ENCODE results near the gene CEACAM3.
"Not testable (repeated sequence)": the region's sequence is repeated elsewhere in the genome, so short reads cannot be mapped to it uniquely, and the experiment has no call there.

CEACAM3 gene

DNA sequence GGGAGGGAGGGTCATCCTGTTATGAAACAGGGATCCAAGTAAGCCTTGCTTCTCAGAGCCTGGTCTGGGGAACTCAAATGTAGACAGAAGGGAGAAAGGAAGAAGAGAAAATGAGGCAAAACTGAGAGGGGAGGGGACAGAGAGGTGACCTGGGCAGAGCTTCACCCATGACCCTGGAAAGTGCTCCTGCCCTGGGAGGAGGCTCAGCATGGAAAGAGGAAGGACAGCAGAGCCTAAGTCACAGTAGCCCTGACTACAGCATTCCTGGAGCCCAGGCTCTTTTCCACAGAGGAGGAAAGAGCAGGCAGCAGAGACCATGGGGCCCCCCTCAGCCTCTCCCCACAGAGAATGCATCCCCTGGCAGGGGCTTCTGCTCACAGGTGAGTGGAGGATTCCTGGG lies at the start of gene CEACAM3:
CEACAM3 (plus strand) TSS at position 226 of the 400 bp plus-strand sequence; CDS start at position 317, 91 bp downstream.
- no peak for TF ChIP-seq JUND (IDR thresholded peaks at IDR 0.05; ENCODE audit: low read depth)
- in situ Hi-C loops (cut with HindIII; ENCODE audit: low pct_unique_long_range_greater_than_20kb, low sequenced_read_pairs): no loop called here
- DNase-seq (ENCODE audit: low read depth in 1 of 2, low spot score in 1 of 2): no peak

DNA sequence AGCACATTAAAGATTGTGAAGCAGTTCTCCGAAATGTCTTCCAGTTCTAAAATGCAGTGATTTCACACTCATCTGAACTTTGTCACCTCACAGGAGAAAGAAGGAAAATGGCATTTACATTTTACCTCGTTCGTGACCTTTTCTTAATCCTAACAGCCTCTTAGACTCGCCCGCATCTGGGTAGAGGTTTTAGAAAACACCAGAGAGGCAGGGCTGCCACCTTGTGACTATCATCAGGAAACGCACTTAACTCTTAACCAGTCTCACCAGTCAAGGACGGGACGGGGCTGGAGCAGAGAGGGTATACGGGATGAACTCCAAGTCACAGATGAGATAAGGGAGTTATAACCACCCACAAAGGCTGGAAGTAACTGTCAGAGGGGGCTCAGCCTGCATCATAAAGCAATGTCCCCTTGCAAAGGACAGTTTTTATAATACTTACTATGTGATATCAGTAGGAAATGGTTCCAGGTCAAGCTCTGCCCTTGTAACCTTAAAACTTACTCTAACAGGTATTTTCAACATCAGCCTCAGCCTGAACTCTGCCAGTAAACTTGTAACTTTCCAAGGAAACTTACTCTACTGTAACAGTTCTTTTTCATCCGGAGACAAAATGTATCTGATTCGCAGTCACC lies 49.7 kb upstream of the CEACAM3 start:
- in situ Hi-C loops (cut with HindIII; ENCODE audit: low pct_unique_long_range_greater_than_20kb, low sequenced_read_pairs): no loop called here
- TF ChIP-seq JUND (IDR thresholded peaks at IDR 0.05; ENCODE audit: low read depth): no peak
- peak; percentile 11 to 75 for DNase-seq (ENCODE audit: low read depth in 1 of 2, low spot score in 1 of 2)

DNA sequence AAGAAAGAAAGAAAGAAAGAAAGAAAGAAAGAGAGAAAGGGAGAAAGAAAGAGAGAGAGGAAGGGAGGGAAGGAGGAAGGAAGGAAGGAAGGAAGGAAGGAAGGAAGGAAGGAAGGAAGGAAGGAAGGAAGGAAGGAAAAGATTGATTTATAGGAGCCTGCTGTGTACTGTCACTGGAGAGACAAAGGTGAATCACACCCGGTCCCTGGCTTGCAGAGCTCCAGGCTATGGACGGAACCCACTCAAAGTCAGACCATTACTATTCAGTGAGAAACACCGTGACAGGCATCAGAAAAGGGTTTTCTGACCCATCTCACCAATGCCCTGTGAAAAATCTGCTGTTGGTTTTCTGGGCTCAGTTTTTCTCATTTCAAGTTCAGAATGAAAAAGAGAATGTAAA lies 48.4 kb upstream of the CEACAM3 start:
- DNase-seq (ENCODE audit: low read depth in 1 of 2, low spot score in 1 of 2): no peak
- in situ Hi-C loops (cut with HindIII; ENCODE audit: low pct_unique_long_range_greater_than_20kb, low sequenced_read_pairs): no loop called here
- TF ChIP-seq JUND (IDR thresholded peaks at IDR 0.05; ENCODE audit: low read depth): no peak

DNA sequence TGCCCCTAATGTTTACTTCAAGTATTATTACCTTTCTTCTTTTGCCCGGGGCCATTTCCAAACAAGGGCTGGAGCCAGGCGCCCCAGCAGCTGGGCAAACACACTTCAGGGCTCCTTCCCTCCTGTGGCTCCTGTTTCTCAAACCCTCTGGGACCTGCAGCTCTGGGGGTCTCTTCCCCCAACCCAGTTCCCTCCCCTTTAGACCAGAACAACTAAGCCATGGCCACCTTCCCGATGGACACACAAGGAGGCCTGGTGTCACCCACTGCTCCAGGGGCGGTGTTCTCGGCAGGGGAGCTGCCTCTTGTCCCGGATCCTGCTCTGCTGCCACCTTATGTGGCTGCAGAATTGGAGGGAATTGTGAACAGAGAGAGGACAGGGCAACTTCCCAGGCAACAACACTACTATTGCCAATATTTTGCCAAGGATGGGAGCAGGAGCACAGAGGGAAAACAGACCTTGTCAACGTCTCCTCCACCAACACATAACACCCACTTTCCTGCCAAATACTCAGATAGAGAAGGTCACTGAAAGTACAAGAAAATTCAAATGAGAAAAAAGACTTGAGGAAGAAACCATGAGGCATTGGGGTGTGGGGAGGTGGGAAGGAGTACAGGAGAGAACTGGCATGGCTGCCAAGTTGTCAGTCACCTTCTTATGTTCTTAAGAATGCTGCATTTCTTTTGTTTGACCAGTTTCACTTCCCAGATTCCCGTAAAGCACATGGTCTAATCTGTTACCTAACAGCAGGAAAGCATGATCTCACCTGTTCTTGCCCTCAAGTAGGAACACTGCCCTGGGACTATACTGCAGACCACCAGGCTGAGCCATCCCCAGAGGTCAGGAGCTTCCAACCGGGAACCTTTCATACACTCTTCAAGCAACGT lies 45.9 kb upstream of the CEACAM3 start:
- in situ Hi-C loops (cut with HindIII; ENCODE audit: low pct_unique_long_range_greater_than_20kb, low sequenced_read_pairs): not testable (repeated sequence)

DNA sequence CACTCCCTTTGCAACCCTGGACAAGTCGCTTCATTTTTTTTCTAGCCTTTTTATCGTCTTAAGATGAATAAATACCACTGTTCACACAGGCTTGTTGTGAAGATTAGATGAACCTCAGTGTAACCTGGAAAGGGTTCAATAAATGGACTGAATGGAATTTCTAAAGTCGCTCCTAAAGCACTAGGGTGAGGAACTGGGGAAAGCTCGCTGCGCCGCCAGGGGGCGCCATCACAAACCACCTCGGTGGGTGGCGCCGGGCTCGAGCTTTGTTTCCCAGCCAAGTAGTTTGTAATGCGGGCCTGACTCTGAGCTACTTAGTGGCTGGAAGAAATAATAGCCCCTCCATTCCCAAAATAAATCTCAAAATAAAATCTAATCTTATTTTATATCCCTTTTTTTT lies 43.2 kb upstream of the CEACAM3 start:
- in situ Hi-C loops (cut with HindIII; ENCODE audit: low pct_unique_long_range_greater_than_20kb, low sequenced_read_pairs): no loop called here
- TF ChIP-seq JUND (IDR thresholded peaks at IDR 0.05; ENCODE audit: low read depth): no peak
- DNase-seq (ENCODE audit: low read depth in 1 of 2, low spot score in 1 of 2): peak; percentile 14 to 75

More for the DNA sequence above, 45.9 kb upstream of the CEACAM3 start:
- DNase-seq (ENCODE audit: low read depth in 1 of 2, low spot score in 1 of 2): peak in 1 of 2 experiments; percentile 73

DNA sequence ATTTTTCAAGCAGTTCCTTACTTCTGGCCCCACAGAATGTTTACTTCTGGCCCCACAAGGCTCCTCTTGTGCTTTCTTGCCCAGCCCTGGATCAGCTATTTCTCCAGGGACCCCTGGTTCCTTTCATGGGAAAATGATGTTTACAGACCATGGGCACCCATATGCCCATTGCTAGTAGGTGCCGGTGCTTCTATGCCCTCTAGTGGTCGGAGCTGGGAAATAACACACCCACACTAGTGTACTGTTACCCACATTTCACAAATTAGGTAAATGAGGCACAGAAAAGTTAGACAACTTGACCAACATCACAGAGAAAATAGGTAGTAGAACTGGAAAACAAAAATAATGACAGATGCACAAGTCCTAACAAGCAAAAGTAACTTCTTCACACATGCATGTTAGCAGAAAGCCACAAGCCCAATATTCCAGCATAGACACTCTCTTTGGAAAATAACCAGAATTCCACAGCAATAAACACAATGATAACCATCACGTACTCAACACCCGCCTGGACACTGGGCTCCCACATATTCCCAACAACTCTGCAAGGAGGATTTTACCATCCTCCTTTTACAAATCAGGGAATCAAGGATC lies 42.4 kb upstream of the CEACAM3 start:
- in situ Hi-C loops (cut with HindIII; ENCODE audit: low pct_unique_long_range_greater_than_20kb, low sequenced_read_pairs): no loop called here
- peak in 1 of 2 experiments; percentile 67 for DNase-seq (ENCODE audit: low read depth in 1 of 2, low spot score in 1 of 2)
- no peak for TF ChIP-seq JUND (IDR thresholded peaks at IDR 0.05; ENCODE audit: low read depth)

DNA sequence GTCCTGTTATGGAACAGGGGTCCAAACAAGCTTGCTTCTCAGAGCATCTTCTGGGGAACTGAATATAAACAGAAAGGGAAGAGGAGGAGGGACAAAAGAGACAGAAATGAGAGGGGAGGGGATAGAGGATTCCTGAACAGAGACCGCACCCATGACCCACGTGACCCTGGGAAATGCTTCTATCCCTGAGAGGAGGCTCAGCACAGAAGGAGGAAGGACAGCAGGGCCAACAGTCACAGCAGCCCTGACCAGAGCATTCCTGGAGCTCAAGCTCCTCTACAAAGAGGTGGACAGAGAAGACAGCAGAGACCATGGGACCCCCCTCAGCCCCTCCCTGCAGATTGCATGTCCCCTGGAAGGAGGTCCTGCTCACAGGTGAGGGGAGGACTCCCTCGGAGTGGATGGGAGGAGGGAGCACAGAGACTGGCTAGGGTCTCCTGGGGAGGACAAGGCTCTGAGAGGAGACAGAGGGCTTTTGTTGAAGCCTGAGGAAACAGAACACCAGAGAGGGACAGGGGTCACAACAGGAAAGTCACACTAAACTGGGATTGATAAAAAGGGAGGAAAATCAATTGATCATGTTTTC lies 41.0 kb upstream of the CEACAM3 start, which contains the start of gene CEACAM6:
CEACAM6 (plus strand) TSS at position 203 of the 586 bp plus-strand sequence; CDS start at position 312, 109 bp downstream.
- in situ Hi-C loops (cut with HindIII; ENCODE audit: low pct_unique_long_range_greater_than_20kb, low sequenced_read_pairs): no loop called here
- no peak for TF ChIP-seq JUND (IDR thresholded peaks at IDR 0.05; ENCODE audit: low read depth)
- DNase-seq (ENCODE audit: low read depth in 1 of 2, low spot score in 1 of 2): no peak

DNA sequence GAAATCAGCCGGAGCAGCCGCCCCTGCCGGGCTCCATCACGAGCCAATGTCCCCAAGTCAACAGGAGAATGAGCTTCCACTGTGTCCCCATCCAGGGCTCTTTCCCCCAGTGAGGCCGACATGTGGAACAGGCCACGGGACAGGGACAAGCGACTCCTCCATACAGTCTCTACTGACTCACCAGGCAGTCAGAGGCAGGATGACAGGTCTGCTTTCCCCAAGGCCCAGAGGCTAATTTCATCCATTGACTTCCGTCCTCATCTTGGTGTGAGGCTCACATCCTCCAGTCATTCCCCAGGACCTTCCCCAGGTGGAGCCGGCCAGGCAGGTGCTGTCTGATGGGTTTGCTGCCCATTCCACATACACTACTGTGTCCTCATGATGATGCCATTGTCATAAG lies 37.5 kb upstream of the CEACAM3 start:
- no peak for DNase-seq (ENCODE audit: low read depth in 1 of 2, low spot score in 1 of 2)
- no peak for TF ChIP-seq JUND (IDR thresholded peaks at IDR 0.05; ENCODE audit: low read depth)
- in situ Hi-C loops (cut with HindIII; ENCODE audit: low pct_unique_long_range_greater_than_20kb, low sequenced_read_pairs): no loop called here

DNA sequence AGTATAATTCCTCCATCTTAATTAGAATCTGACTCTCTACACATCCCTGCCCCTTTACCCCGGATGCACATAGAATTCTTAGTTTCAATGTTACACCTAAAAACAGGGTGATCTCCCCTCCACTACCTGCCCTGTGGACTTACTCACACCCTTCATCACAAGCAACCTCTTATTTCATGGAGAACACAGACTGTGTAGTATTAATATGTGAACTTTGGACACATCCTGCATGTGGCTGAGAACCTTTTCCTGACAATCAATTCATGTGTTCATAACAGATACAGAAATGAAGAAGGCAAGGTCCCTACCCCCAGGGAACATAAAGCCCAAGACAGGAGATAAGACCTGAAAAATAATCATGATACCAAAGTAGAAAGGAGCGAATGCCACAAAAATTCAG lies 29.3 kb upstream of the CEACAM3 start:
- in situ Hi-C loops (cut with HindIII; ENCODE audit: low pct_unique_long_range_greater_than_20kb, low sequenced_read_pairs): no loop called here
- DNase-seq (ENCODE audit: low read depth in 1 of 2, low spot score in 1 of 2): no peak
- TF ChIP-seq JUND (IDR thresholded peaks at IDR 0.05; ENCODE audit: low read depth): no peak

DNA sequence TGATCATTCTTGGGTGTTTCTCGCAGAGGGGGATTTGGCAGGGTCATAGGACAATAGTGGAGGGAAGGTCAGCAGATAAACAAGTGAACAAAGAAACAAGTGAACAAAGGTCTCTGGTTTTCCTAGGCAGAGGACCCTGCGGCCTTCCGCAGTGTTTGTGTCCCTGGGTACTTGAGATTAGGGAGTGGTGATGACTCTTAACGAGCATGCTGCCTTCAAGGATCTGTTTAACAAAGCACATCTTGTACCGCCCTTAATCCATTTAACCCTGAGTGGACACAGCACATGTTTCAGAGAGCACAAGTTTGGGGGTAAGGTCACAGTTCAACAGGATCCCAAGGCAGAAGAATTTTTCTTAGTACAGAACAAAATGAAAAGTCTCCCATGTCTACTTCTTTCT lies 28.3 kb upstream of the CEACAM3 start:
- in situ Hi-C loops (cut with HindIII; ENCODE audit: low pct_unique_long_range_greater_than_20kb, low sequenced_read_pairs); DNase-seq (ENCODE audit: low read depth in 1 of 2, low spot score in 1 of 2): not testable (repeated sequence)

DNA sequence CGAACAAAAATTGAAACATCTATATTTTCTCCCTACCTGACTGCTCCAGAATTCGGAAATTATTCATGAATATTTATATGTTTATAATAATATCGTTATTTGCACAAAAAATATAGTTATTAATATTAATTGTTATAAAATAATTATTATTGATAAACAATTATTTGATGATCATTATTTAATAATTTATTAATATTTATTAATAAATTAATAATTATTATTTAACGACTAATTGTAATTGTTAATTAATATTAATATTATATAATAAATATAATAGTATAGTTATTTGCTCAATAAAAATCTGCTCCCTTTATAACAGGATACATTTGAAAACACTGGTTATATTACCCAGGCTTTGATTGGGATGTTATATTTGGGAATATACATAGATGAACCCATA lies 26.8 kb upstream of the CEACAM3 start:
- in situ Hi-C loops (cut with HindIII; ENCODE audit: low pct_unique_long_range_greater_than_20kb, low sequenced_read_pairs): no loop called here
- TF ChIP-seq JUND (IDR thresholded peaks at IDR 0.05; ENCODE audit: low read depth): no peak
- no peak for DNase-seq (ENCODE audit: low read depth in 1 of 2, low spot score in 1 of 2)

DNA sequence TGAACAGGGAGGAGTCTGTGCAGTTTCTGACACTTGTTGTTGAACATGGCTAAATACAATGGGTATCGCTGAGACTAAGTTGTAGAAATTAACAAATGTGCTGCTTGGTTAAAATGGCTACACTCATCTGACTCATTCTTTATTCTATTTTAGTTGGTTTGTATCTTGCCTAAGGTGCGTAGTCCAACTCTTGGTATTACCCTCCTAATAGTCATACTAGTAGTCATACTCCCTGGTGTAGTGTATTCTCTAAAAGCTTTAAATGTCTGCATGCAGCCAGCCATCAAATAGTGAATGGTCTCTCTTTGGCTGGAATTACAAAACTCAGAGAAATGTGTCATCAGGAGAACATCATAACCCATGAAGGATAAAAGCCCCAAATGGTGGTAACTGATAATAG lies 25.0 kb upstream of the CEACAM3 start:
- no peak for TF ChIP-seq JUND (IDR thresholded peaks at IDR 0.05; ENCODE audit: low read depth)
- no peak for DNase-seq (ENCODE audit: low read depth in 1 of 2, low spot score in 1 of 2)
- in situ Hi-C loops (cut with HindIII; ENCODE audit: low pct_unique_long_range_greater_than_20kb, low sequenced_read_pairs): no loop called here

All from T47D (cell line).